ENCODE measurements around the gene NCF2. TPM values are rescaled to one million over a fixed set of nuclear protein-coding genes. Genes with fewer than 3 reads are reported as not detected.

Gene NCF2
- polyA plus RNA-seq, 1 donor, result 3.7 TPM

DNA sequence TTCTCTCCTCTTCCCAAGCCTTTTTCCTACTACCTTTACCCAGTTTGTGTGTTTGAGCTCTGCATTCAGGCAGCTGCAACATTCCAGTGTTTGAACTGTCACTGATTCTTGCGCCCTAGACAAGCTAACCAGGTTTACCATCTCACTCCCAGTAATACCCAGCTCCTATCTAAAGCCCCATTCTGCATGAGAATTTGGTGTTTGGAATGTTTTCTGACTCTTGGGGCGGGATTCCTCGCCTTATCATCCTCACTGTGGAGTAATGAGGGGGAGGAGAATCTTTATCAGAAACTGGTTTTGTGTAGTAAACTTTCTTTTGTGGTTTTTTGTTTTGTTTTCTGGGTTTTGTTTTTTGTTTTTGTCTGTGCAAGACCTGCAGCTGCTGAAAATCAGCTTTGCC, 36.5 kb downstream of the NCF2 start:
- H3K9me3 ChIP-seq (ENCODE audit: control insufficient read depth, low read depth, low read length), result no peaks in the 10 kb centered on the region
- H3K4me1 ChIP-seq (ENCODE audit: control insufficient read depth, insufficient read depth, low read length), result no peaks in the 10 kb centered on the region
- WGBS (ENCODE audit: insufficient coverage, low lambda C conversion rate), result no CpG with 5 or more reads among the region's 3 CpGs
- peaks cover 50% of the 10 kb centered on the region for H3K36me3 ChIP-seq (ENCODE audit: control insufficient read depth, insufficient read depth, low read length)
- no peak overlapping the region for H3K4me3 ChIP-seq (ENCODE audit: low read length)
- H3K27ac ChIP-seq (ENCODE audit: low read length), result no peak overlapping the region
- H3K27me3 ChIP-seq (ENCODE audit: control insufficient read depth, insufficient read depth, low read length), result no peaks in the 10 kb centered on the region
- DNase-seq, result no peak

GRCh38 chr1:183553331-183553730, 36.9 kb downstream of the NCF2 start:
- H3K9me3 ChIP-seq (ENCODE audit: control insufficient read depth, low read depth, low read length), result no peaks in the 10 kb centered on the region
- H3K4me3 ChIP-seq (ENCODE audit: low read length), result no peak overlapping the region
- no peak for DNase-seq
- no peak overlapping the region for H3K27ac ChIP-seq (ENCODE audit: low read length)
- H3K36me3 ChIP-seq (ENCODE audit: control insufficient read depth, insufficient read depth, low read length), result peaks cover 51% of the 10 kb centered on the region
- H3K4me1 ChIP-seq (ENCODE audit: control insufficient read depth, insufficient read depth, low read length), result no peaks in the 10 kb centered on the region
- WGBS (ENCODE audit: insufficient coverage, low lambda C conversion rate), result no CpG with 5 or more reads among the region's 5 CpGs
- no peaks in the 10 kb centered on the region for H3K27me3 ChIP-seq (ENCODE audit: control insufficient read depth, insufficient read depth, low read length)

DNA sequence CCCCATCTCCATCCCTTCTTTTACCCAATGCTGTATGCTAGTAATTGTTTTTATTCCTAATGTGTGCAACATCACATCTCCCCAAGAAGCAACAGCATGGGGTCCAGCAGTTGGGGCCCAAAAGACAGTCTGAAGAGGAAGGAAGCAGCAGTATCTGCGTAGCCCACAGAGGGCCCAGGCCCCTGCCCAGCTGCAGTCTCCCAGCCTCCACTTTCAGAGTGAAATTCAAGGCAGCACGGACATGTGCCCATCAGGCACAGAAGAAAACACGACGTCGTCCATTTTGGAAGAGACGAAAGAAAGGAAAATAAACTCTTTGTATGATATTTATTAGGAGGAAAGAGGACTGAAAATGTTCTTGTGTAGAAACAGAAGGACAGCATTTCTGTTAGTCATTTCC, 37.4 kb downstream of the NCF2 start:
- H3K27me3 ChIP-seq (ENCODE audit: control insufficient read depth, insufficient read depth, low read length), result no peaks in the 10 kb centered on the region
- no CpG with 5 or more reads among the region's 6 CpGs for WGBS (ENCODE audit: insufficient coverage, low lambda C conversion rate)
- no peak overlapping the region for H3K27ac ChIP-seq (ENCODE audit: low read length)
- H3K4me3 ChIP-seq (ENCODE audit: low read length), result no peak overlapping the region
- H3K9me3 ChIP-seq (ENCODE audit: control insufficient read depth, low read depth, low read length), result no peaks in the 10 kb centered on the region
- H3K4me1 ChIP-seq (ENCODE audit: control insufficient read depth, insufficient read depth, low read length), result no peaks in the 10 kb centered on the region
- H3K36me3 ChIP-seq (ENCODE audit: control insufficient read depth, insufficient read depth, low read length), result peaks cover 56% of the 10 kb centered on the region
- no peak for DNase-seq

- Histone ChIP-seq H3K27me3 (ENCODE audit: control insufficient read depth, insufficient read depth, low read length) (no peaks in the 10 kb centered on the region), H3K27ac (ENCODE audit: low read length) (no peak overlapping the region), H3K4me3 (ENCODE audit: low read length) (no peak overlapping the region), H3K36me3 (ENCODE audit: control insufficient read depth, insufficient read depth, low read length) (peaks cover 53% of the 10 kb centered on the region), H3K9me3 (ENCODE audit: control insufficient read depth, low read depth, low read length) (no peaks in the 10 kb centered on the region), H3K4me1 (ENCODE audit: control insufficient read depth, insufficient read depth, low read length) (no peaks in the 10 kb centered on the region)
- no peak for DNase-seq
- WGBS (ENCODE audit: insufficient coverage, low lambda C conversion rate), result 100% methylated on average over 2 of the region's 7 CpGs
Observed at GRCh38 chr1:183552441-183552840, 37.8 kb downstream of the NCF2 start.

- Histone ChIP-seq H3K27ac (ENCODE audit: low read length) (no peak overlapping the region), H3K36me3 (ENCODE audit: control insufficient read depth, insufficient read depth, low read length) (peaks cover 57% of the 10 kb centered on the region), H3K27me3 (ENCODE audit: control insufficient read depth, insufficient read depth, low read length) (no peaks in the 10 kb centered on the region), H3K9me3 (ENCODE audit: control insufficient read depth, low read depth, low read length) (no peaks in the 10 kb centered on the region), H3K4me3 (ENCODE audit: low read length) (no peak overlapping the region), H3K4me1 (ENCODE audit: control insufficient read depth, insufficient read depth, low read length) (no peaks in the 10 kb centered on the region)
- no peak for DNase-seq
- no CpG with 5 or more reads among the region's 9 CpGs for WGBS (ENCODE audit: insufficient coverage, low lambda C conversion rate)
Observed at GRCh38 chr1:183551924-183552323, 38.3 kb downstream of the NCF2 start.

DNA sequence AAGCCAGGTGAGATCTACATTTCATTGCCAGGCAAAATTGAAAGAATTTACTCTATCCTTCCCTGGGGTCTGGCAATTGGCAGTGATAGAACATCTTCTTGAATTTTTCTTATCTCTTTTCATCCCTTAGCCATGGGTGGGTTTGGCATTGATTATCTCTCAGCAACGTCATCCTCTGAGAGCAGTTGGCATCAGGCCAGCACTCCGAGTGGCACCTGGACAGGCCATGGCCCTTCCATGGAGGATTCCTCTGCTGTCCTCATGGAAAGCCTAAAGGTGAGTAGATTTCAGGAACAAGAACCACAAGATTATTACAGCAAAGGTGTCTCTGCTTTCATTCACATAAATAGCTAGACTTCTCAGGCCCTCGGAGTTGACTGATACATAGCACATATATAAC, 39.3 kb downstream of the NCF2 start:
- no CpG with 5 or more reads among the region's 3 CpGs for WGBS (ENCODE audit: insufficient coverage, low lambda C conversion rate)
- DNase-seq, result no peak
- Histone ChIP-seq H3K27ac (ENCODE audit: low read length) (no peak overlapping the region), H3K9me3 (ENCODE audit: control insufficient read depth, low read depth, low read length) (no peaks in the 10 kb centered on the region), H3K27me3 (ENCODE audit: control insufficient read depth, insufficient read depth, low read length) (no peaks in the 10 kb centered on the region), H3K4me3 (ENCODE audit: low read length) (no peak overlapping the region), H3K4me1 (ENCODE audit: control insufficient read depth, insufficient read depth, low read length) (no peaks in the 10 kb centered on the region), H3K36me3 (ENCODE audit: control insufficient read depth, insufficient read depth, low read length) (peaks cover 67% of the 10 kb centered on the region)

DNA sequence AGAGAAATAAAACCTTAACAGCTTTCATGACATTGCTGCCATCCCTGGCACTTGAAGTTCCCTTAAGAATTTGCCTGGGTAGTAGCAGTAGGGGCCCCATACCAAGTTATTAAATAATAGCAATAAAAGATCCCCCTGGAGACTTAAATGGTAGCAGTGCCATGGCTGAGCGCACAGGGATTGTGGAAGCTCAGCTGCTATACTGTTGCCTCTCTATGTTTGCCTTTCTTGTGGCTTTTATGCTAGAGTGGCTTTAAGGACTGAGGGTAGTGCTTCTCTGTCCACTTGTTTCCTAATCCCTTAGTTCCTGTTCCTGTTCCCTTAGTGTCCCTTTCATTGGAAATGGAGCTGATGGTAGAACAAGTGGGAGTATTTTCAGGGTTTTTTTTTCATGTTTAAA, 42.1 kb downstream of the NCF2 start:
- Histone ChIP-seq H3K27ac (ENCODE audit: low read length) (no peak overlapping the region), H3K27me3 (ENCODE audit: control insufficient read depth, insufficient read depth, low read length) (no peaks in the 10 kb centered on the region), H3K4me3 (ENCODE audit: low read length) (no peak overlapping the region), H3K4me1 (ENCODE audit: control insufficient read depth, insufficient read depth, low read length) (peaks cover 12% of the 10 kb centered on the region), H3K9me3 (ENCODE audit: control insufficient read depth, low read depth, low read length) (no peaks in the 10 kb centered on the region), H3K36me3 (ENCODE audit: control insufficient read depth, insufficient read depth, low read length) (peaks cover 67% of the 10 kb centered on the region)
- DNase-seq, result no peak
- no CpG with 5 or more reads among the region's 1 CpG for WGBS (ENCODE audit: insufficient coverage, low lambda C conversion rate)

DNA sequence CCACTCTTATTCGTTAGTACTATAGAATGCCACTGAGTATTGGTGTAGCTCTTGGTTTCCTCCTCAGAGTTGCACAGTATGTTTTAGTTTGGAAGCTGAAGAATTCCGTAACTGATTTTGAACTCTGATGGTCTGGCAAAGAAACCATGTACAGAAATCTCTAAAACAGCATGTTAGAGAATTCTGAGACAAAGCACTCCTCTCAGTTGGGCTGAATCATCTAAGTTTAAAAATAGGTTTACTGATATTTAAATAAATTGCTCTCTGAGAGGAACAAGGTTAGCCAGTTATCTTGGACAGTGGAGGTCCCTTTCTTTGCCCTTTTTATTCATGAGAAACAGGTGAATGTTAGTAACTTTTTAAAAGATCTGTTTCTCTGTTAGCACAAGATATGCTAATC, 43.8 kb downstream of the NCF2 start:
- Histone ChIP-seq H3K4me1 (ENCODE audit: control insufficient read depth, insufficient read depth, low read length) (peaks cover 12% of the 10 kb centered on the region), H3K27ac (ENCODE audit: low read length) (no peak overlapping the region), H3K36me3 (ENCODE audit: control insufficient read depth, insufficient read depth, low read length) (peaks cover 62% of the 10 kb centered on the region), H3K9me3 (ENCODE audit: control insufficient read depth, low read depth, low read length) (no peaks in the 10 kb centered on the region), H3K27me3 (ENCODE audit: control insufficient read depth, insufficient read depth, low read length) (no peaks in the 10 kb centered on the region), H3K4me3 (ENCODE audit: low read length) (no peak overlapping the region)
- no CpG with 5 or more reads among the region's 2 CpGs for WGBS (ENCODE audit: insufficient coverage, low lambda C conversion rate)
- DNase-seq, result no peak

GRCh38 chr1:183544598-183545297, 45.5 kb downstream of the NCF2 start:
- H3K9me3 ChIP-seq (ENCODE audit: control insufficient read depth, low read depth, low read length), result no peaks in the 10 kb centered on the region
- peak overlapping the region; percentile 63 for H3K27ac ChIP-seq (ENCODE audit: low read length)
- 100% methylated on average over 1 of the region's 5 CpGs for WGBS (ENCODE audit: insufficient coverage, low lambda C conversion rate)
- H3K36me3 ChIP-seq (ENCODE audit: control insufficient read depth, insufficient read depth, low read length), result peaks cover 60% of the 10 kb centered on the region
- peaks cover 12% of the 10 kb centered on the region for H3K4me1 ChIP-seq (ENCODE audit: control insufficient read depth, insufficient read depth, low read length)
- H3K4me3 ChIP-seq (ENCODE audit: low read length), result no peak overlapping the region
- no peaks in the 10 kb centered on the region for H3K27me3 ChIP-seq (ENCODE audit: control insufficient read depth, insufficient read depth, low read length)
- DNase-seq, result peak; percentile 28 to 59

GRCh38 chr1:183543619-183544204, 46.5 kb downstream of the NCF2 start:
- Histone ChIP-seq H3K4me1 (ENCODE audit: control insufficient read depth, insufficient read depth, low read length) (peaks cover 12% of the 10 kb centered on the region), H3K27ac (ENCODE audit: low read length) (peak overlapping the region; percentile 63), H3K36me3 (ENCODE audit: control insufficient read depth, insufficient read depth, low read length) (peaks cover 61% of the 10 kb centered on the region), H3K27me3 (ENCODE audit: control insufficient read depth, insufficient read depth, low read length) (no peaks in the 10 kb centered on the region), H3K9me3 (ENCODE audit: control insufficient read depth, low read depth, low read length) (no peaks in the 10 kb centered on the region), H3K4me3 (ENCODE audit: low read length) (no peak overlapping the region)
- WGBS (ENCODE audit: insufficient coverage, low lambda C conversion rate), result 100% methylated on average over 1 of the region's 2 CpGs
- peak; percentile 67 to 74 for DNase-seq

DNA sequence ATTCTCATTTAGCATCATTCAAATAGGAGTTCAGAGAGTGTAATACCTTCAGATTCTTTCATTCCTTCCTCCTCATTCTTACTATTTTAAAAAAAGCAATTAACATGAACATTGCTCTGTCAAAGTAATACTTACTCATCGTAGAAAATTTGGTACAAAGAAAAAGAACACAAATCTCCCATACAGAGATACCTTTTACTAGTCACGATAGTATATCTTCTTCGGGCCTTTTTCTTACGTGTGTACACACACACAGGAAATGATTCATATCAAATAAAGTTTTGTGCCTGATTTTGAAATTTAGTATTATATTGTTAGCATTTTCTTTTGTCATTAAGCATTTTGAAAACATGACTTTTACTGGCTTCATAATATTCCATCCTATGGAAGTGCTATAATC, 52.9 kb downstream of the NCF2 start:
- 100% methylated on average over 3 of the region's 4 CpGs for WGBS (ENCODE audit: insufficient coverage, low lambda C conversion rate)
- H3K27me3 ChIP-seq (ENCODE audit: control insufficient read depth, insufficient read depth, low read length), result no peaks in the 10 kb centered on the region
- H3K4me1 ChIP-seq (ENCODE audit: control insufficient read depth, insufficient read depth, low read length), result no peaks in the 10 kb centered on the region
- no peaks in the 10 kb centered on the region for H3K9me3 ChIP-seq (ENCODE audit: control insufficient read depth, low read depth, low read length)
- no peak overlapping the region for H3K27ac ChIP-seq (ENCODE audit: low read length)
- DNase-seq, result no peak
- H3K36me3 ChIP-seq (ENCODE audit: control insufficient read depth, insufficient read depth, low read length), result peaks cover 58% of the 10 kb centered on the region
- H3K4me3 ChIP-seq (ENCODE audit: low read length), result no peak overlapping the region
